ENCODE measurements around the gene HOXD13. TPM values are rescaled to one million over a fixed set of nuclear protein-coding genes. Genes with fewer than 3 reads are reported as not detected.
A peak's percentile ranks its signal among the peaks of the same experiment; 100 is the strongest.

Gene HOXD13
- total RNA-seq, 1 experiment from 2014 or later: 11.8 TPM

- in situ Hi-C loops (cut with HindIII; ENCODE audit: low pct_unique_long_range_greater_than_20kb, low sequenced_read_pairs): no loop called here
- no peak for DNase-seq (ENCODE audit: low read depth, low spot score)
Observed at GRCh38 chr2:176088937-176089842, 3.3 kb upstream of the HOXD13 start.

GRCh38 chr2:176089843-176090395 is 2.6 kb upstream of the HOXD13 start:
- in situ Hi-C loops (cut with HindIII; ENCODE audit: low pct_unique_long_range_greater_than_20kb, low sequenced_read_pairs): no loop called here
- no peak for DNase-seq (ENCODE audit: low read depth, low spot score)

- no peak for DNase-seq (ENCODE audit: low read depth, low spot score)
- in situ Hi-C loops (cut with HindIII; ENCODE audit: low pct_unique_long_range_greater_than_20kb, low sequenced_read_pairs): no loop called here
Observed at GRCh38 chr2:176090862-176091261, 1.7 kb upstream of the HOXD13 start.

- DNase-seq (ENCODE audit: low read depth, low spot score): no peak
- in situ Hi-C loops (cut with HindIII; ENCODE audit: low pct_unique_long_range_greater_than_20kb, low sequenced_read_pairs): no loop called here
Observed at GRCh38 chr2:176091329-176092258, 927 bp upstream of the HOXD13 start.

GRCh38 chr2:176093145-176093897 is 800 bp downstream of the HOXD13 start:
- DNase-seq (ENCODE audit: low read depth, low spot score): peak; percentile 57
- in situ Hi-C loops (cut with HindIII; ENCODE audit: low pct_unique_long_range_greater_than_20kb, low sequenced_read_pairs): no loop called here

- in situ Hi-C loops (cut with HindIII; ENCODE audit: low pct_unique_long_range_greater_than_20kb, low sequenced_read_pairs): no loop called here
- DNase-seq (ENCODE audit: low read depth, low spot score): no peak
Observed at GRCh38 chr2:176093898-176094249, 1.4 kb downstream of the HOXD13 start.

GRCh38 chr2:176094349-176094748 is 1.8 kb downstream of the HOXD13 start:
- no peak for DNase-seq (ENCODE audit: low read depth, low spot score)
- in situ Hi-C loops (cut with HindIII; ENCODE audit: low pct_unique_long_range_greater_than_20kb, low sequenced_read_pairs): no loop called here

- in situ Hi-C loops (cut with HindIII; ENCODE audit: low pct_unique_long_range_greater_than_20kb, low sequenced_read_pairs): no loop called here
- DNase-seq (ENCODE audit: low read depth, low spot score): no peak
Observed at GRCh38 chr2:176095421-176095820, 2.9 kb downstream of the HOXD13 start.

- peak; percentile 57 for DNase-seq (ENCODE audit: low read depth, low spot score)
- in situ Hi-C loops (cut with HindIII; ENCODE audit: low pct_unique_long_range_greater_than_20kb, low sequenced_read_pairs): no loop called here
Observed at GRCh38 chr2:176096243-176096985, 3.9 kb downstream of the HOXD13 start.

GRCh38 chr2:176096986-176097819 is 4.7 kb downstream of the HOXD13 start:
- in situ Hi-C loops (cut with HindIII; ENCODE audit: low pct_unique_long_range_greater_than_20kb, low sequenced_read_pairs): no loop called here
- peak; percentile 88 for DNase-seq (ENCODE audit: low read depth, low spot score)

- DNase-seq (ENCODE audit: low read depth, low spot score): no peak
- in situ Hi-C loops (cut with HindIII; ENCODE audit: low pct_unique_long_range_greater_than_20kb, low sequenced_read_pairs): no loop called here
Observed at GRCh38 chr2:176097820-176098365, 5.4 kb downstream of the HOXD13 start.

- DNase-seq (ENCODE audit: low read depth, low spot score): no peak
Observed at GRCh38 chr2:176098366-176099158, 6.0 kb downstream of the HOXD13 start.

GRCh38 chr2:176099159-176099727 is 6.7 kb downstream of the HOXD13 start:
- no peak for DNase-seq (ENCODE audit: low read depth, low spot score)
- in situ Hi-C loops (cut with HindIII; ENCODE audit: low pct_unique_long_range_greater_than_20kb, low sequenced_read_pairs): no loop called here

More at GRCh38 chr2:176098366-176099158, 6.0 kb downstream of the HOXD13 start:
- in situ Hi-C loops (cut with HindIII; ENCODE audit: low pct_unique_long_range_greater_than_20kb, low sequenced_read_pairs): no loop called here

- in situ Hi-C loops (cut with HindIII; ENCODE audit: low pct_unique_long_range_greater_than_20kb, low sequenced_read_pairs): no loop called here
- no peak for DNase-seq (ENCODE audit: low read depth, low spot score)
Observed at GRCh38 chr2:176099728-176100546, 7.4 kb downstream of the HOXD13 start, which contains the start of gene HOXD12. HOXD12 (plus strand) TSS chr2:176099795; CDS start chr2:176099802, 7 bp downstream.

Data from SK-MEL-5 (cell line).